GM19193 (cell line): ENCODE measurements around the gene TIMP2.

Experiments used
- POLR2A ChIP-seq: IDR thresholded peaks from 4 replicates; pipeline ENCODE4 v1.6.1; 2011; ENCODE audit not compliant: insufficient read depth, insufficient read length; ENCODE audit errors: extremely low read depth

Gene TIMP2

DNA sequence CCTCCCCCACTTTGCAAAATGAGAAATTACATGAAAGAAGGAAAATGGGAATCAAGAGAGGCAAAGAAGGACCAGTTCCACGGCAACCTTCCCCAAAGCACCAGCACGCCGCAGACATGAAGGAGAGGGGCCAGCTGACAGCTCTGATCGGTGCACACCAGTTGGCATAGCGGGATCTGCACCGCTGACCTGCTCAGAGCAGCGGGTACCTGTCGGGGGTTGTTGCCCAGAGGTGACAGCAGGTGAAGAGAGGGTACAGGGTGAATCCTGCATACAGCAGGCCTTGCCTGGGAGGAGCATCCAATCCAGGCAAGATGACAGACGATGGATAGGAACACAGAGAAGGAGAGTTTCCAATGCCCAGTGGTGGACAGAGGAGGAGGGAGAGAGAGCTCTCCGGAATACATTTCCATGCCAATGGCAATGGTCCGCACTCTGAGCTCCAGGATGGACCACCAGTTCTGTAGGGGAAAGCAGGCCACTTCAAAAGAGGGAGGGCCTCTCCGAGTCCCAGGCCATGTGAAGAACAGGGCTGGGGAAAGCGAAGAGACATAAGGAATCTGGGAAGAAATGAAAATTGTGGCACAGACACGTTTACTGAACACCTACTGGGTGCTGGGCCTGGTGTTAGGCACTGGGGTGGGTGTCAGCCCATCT, 46.2 kb downstream of the TIMP2 start:
- TF ChIP-seq POLR2A: no peak

GRCh38 chr17:78878261-78878660, 46.9 kb downstream of the TIMP2 start:
- no peak for TF ChIP-seq POLR2A

DNA sequence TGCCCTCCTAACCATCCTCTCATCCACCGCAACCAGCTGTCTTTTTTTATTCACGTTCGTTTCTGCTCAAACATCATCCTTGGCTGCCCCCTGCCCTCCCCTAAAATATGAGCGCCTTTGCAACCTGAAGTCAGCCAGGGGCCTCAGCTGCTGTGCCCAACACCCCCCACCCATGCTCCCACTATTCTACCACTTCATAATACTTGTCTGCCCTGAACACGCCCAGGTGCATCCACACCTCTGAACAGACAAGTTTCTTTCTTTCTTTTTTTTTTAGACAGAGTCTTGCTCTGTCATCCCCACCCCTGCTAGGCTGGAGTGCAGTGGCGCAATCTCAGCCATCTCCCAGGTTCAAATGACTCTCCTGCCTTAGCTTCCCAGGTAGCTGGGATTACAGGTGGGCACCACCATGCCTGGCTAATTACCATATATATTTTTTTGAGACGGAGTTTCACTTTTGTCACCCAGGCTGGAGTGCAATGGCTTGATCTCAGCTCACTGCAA, 49.0 kb downstream of the TIMP2 start:
- no peak for TF ChIP-seq POLR2A

DNA sequence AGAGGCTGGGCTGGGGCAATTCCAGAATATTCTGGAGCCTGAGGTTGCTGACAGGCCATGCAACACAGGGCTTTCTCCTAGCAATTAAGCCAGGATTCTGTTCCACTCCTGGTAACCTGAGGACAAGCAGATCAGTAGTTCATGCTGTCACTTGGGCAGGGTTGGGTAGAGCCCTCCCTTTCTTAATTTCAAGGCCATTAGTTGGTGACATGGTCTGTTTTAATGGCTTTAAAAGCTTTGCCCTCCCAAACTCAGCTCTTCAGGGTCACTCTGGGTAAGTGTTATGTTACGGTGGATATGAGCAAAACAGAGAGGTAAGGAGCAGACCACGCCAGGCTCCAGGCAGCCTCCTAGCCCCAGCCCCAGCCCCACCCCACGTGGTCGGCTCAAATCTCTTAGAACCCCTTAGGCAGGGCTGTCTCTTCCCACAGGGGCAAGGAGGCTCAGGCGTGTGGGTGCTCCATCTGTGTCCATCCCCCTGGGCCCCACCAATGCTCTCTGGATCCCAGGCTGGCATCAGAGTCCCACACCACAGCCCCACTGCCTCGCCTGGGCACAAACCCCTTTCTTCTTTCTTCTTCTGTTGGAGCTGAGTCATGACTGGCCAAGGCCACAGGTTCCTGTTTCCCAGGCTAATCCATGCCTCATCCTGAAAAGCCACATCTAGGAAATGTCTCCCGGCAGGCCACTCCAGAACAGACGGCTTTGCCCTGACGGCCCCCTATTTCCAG, 49.7 kb downstream of the TIMP2 start:
- no peak for TF ChIP-seq POLR2A

- no peak for TF ChIP-seq POLR2A
Measured at GRCh38 chr17:78873519-78874340, 51.5 kb downstream of the TIMP2 start.

- no peak for TF ChIP-seq POLR2A
Measured at GRCh38 chr17:78872486-78872885, 52.7 kb downstream of the TIMP2 start.

- no peak for TF ChIP-seq POLR2A
Measured at GRCh38 chr17:78870621-78871020, 54.6 kb downstream of the TIMP2 start.

DNA sequence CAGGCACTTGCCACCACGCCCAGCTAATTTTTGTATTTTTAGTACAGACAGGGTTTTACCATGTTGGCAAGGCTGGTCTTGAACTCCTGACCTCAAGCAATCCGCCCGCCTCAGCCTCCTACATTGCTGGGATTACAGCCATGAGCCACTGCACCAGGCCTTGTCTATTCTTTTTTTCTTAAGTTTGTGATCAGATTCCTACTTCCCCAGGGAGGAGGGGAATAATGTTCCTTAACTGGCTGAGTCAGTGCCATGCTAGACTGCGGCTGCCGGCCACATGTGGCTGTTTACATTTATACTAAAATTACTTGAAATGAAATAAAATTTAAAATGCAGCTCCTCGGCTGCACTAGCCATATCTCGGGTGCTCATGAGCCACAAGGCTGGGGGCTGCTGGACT, 56.8 kb downstream of the TIMP2 start:
- TF ChIP-seq POLR2A: no peak

DNA sequence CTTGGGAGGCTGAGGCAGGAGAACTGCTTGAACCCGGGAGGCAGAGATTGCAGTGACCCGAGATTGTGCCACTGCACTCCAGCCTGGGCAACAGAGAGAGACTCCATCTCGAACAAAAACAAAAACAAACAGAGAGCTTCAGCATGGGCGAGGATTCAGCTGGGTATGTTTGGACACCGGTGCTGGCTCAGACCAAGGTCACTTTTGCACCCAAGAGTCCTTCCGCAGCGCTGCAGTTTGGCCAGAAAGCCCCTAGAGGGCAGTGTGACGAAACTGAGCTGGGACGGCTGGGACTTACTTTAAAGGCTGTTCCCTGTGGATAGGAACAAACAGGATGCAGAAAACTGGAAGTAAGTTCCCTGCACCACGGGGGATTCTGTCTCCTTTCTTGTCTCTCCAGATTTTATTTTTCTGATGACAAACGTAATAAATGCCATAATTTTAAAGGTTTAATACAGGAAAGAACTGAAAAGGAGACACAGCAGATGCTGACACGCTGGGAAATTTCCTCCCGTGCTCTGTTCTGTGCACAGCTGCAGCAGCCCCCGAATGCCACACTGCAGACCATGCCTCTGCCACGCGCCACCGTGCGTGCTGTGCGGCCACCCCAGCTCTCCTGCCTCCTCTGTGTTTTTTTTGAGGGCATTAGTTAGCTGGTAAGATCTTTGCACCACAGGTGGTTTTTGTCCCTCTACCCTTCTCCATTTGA, 59.4 kb downstream of the TIMP2 start:
- TF ChIP-seq POLR2A: no peak

- no peak for TF ChIP-seq POLR2A
Measured at GRCh38 chr17:78864117-78864516, 61.1 kb downstream of the TIMP2 start.

- TF ChIP-seq POLR2A: no peak
Measured at GRCh38 chr17:78862073-78863023, 62.8 kb downstream of the TIMP2 start.

GRCh38 chr17:78861229-78861628, 64.0 kb downstream of the TIMP2 start:
- TF ChIP-seq POLR2A: no peak

GRCh38 chr17:78859051-78859450, 66.1 kb downstream of the TIMP2 start:
- no peak for TF ChIP-seq POLR2A

DNA sequence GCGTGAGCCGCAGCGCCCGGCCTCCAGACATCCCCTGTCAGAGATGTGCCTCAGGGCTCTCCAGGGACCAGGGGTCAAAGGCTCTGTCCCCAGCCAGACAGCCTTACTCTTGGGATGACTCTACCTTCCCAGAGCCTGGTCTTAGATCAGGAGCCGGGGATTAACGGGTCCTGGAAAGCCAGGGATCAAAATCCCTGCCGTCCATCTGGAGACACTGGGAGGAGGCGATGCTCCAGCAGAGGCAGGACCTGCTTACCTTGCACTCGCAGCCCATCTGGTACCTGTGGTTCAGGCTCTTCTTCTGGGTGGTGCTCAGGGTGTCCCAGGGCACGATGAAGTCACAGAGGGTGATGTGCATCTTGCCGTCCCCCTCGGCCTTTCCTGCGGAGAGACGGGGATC, 67.9 kb downstream of the TIMP2 start:
- TF ChIP-seq POLR2A: no peak
